HG03280 (cell line): Measurements from ENCODE around the gene PIK3CA.
"Not testable (repeated sequence)": the region's sequence is repeated elsewhere in the genome, so short reads cannot be mapped to it uniquely, and the experiment has no call there.

Experiments used
- ATAC-seq: cut with Tn5 transposase; IDR thresholded peaks from one replicate; pipeline ENCODE4 v1.9.1; 2021; ENCODE audit warnings: mild to moderate bottlenecking, moderate library complexity; ENCODE audit not compliant: unreplicated experiment

PIK3CA gene

DNA sequence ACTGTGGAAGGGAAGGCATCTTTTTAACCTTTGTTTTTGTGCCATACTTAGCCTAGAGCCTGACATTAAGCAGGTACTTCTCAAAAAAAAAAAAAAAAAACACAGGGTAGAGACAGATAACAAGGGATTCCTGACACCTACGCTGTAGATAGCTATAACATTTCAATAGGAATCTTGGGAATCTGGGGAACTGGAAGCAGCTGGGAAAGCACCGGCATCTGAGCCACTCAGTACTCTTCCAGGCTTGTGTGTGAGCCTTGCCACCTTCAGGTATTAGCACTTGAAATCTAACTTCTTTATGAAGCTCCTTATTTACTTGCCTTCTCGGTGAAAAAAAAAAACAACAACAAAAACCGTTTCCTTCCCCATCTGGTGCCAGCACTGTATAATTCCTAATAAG, 46.8 kb downstream of the PIK3CA start:
- no peak for ATAC-seq

DNA sequence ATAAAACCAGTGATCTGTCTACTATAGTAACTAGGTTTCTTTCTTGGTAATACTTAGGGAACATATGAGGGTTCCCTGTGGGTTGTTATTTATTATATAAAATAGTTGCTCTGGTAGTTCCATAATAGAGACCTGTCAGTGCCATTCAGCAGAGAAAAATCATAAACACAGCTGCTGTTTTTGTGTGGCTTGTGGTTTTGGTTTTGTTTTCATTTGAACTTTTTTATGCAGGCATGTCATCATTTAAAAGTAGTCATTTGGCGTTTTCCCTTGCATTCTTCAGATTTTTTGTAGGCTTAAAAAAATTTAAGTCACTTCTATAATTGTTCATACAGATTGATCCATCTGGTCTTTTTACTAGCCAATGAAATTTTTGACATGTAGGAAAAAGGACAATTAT, 47.9 kb downstream of the PIK3CA start:
- peak; percentile 95 for ATAC-seq

DNA sequence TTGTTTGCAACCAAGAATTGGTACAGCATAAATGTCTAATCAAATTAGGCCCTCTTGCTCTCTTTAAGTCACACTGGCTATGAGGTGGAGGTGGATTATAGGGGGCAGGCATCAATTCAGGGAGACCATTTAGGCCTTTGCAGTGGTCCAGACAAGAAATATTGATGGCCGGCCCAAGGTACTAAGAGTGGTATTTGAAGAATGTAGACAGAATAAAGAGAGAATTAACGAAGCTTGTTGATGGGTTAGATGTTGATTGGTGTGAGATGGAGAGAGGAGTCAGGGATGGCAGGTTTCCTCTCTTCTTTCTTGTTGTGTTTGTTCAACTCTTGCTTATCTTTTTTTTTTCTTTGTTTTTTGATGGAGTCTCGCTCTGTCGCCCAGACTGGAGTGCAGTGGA, 48.5 kb downstream of the PIK3CA start:
- no peak for ATAC-seq

DNA sequence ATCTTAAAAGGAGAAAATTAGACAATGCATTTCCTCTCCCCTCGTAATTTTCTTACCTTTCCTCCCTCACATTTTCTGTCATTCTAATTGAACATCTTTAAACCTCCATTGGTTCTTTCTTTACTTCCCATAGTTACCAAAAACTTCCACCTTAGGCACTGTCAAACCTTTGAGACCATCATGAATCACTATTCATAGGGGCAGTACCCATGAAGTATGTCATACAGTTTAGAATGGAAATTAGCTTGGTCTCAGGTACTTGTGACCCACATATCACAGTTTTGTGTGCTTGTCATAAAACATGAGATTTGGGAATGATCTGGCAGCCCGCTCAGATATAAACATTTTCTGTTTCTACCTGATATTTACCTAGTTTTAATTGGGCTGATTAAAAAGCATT, 52.6 kb downstream of the PIK3CA start:
- no peak for ATAC-seq

DNA sequence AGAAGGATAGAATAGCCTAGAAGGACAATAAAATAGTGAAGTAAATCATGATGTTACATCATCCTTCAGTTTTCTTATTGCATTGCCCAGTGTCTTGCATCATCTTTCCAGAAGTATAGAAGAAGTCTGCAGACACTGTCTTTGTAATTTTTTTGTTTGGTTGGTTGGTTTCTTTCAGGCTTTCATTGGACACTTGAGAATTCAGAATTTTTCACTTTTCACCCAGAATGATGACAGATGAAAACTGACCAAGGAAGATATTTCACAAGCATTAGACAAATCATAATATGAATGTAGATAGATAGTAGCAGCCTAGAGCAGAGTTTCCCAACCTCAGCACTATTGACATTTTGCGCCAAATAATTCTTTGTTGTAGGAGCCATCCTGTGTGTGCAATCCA, 67.4 kb downstream of the PIK3CA start:
- not testable (repeated sequence) for ATAC-seq

DNA sequence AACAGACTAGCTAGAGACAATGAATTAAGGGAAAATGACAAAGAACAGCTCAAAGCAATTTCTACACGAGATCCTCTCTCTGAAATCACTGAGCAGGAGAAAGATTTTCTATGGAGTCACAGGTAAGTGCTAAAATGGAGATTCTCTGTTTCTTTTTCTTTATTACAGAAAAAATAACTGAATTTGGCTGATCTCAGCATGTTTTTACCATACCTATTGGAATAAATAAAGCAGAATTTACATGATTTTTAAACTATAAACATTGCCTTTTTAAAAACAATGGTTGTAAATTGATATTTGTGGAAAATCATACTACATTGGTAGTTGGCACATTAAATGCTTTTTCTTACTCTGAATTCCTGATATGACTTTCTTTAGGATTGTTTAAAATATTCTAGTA, 70.1 kb downstream of the PIK3CA start:
- ATAC-seq, result not testable (repeated sequence)

DNA sequence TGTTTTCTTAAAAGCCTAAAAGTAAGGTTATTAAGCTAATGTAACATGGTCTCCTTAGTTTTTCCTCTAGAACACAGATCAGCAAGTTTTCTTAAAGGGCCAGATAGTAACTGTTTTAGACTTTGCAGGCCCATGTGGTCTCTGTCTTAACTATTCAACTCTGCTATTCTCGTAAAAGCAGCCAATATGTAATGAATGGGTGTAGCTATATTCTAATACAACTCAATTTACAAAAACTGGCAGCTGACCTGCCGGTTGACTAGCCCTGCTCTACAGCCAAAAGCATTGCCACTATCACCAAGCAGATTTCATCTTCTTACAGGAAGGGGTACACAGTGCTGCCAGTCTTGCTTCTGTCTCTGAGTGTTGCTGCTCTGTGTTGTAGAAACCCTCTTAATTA, 75.4 kb downstream of the PIK3CA start:
- no peak for ATAC-seq

DNA sequence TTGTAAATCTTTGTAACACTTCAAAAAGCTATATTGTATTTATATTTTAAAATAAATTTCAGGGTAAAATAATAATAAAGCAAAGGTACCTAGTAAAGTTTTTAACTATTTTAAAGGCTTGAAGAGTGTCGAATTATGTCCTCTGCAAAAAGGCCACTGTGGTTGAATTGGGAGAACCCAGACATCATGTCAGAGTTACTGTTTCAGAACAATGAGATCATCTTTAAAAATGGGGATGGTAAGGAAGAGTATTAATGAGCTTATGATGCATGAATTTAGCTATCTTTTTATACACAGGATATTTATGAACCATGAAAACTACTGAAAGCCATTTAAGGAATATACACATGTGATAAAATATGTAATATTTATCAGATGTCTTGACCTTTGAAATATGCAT, 76.4 kb downstream of the PIK3CA start:
- no peak for ATAC-seq

DNA sequence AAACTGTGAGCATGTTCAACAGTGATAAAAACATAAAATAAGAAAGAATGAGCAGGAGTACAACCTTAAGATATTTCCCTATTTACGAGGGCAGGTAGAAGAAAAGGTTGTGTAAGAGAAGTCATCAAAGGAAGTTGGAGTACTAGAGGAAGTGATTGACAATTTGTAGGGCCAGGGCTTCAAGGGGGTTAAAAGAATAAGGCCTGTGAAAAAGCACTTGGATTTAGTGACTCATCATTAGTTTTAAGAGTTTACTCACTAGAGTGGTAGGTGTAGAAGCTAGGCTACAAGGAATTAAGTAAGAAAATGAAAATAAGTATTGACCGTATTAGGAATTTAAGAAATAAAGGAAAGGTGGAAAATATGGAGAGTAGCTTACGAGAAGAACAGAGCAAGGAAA, 79.2 kb downstream of the PIK3CA start:
- no peak for ATAC-seq

DNA sequence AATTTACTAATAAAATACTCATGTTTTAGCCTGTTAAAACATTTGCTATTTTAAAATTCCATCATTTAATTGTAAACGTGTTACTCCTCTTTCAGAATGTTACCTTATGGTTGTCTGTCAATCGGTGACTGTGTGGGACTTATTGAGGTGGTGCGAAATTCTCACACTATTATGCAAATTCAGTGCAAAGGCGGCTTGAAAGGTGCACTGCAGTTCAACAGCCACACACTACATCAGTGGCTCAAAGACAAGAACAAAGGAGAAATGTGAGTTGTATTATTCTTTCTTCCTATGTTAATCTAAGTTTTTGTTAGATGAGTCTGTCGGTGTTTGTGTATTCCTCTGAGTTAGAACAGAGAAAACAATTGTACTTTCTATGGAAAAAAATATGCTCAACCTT, 81.0 kb downstream of the PIK3CA start:
- no peak for ATAC-seq

DNA sequence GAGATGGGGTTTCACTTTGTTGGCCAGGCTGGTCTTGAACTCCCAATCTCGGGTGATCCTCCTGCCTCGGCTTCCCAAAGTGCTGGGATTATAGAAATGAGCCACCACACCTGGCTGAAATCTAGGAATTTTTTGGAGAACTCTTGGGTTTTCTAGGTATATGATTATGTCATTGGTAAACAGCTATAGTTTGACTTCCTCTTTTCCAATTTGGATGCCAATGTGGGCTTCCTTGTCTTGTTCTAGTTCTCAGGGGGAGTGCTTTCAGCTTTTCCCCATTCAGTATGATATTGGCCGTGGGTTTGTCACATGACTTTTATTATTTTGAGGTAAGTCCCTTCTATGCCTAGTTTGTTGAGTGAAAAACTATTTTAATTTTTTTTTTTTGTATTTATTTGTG, 84.9 kb downstream of the PIK3CA start:
- ATAC-seq, result no peak

DNA sequence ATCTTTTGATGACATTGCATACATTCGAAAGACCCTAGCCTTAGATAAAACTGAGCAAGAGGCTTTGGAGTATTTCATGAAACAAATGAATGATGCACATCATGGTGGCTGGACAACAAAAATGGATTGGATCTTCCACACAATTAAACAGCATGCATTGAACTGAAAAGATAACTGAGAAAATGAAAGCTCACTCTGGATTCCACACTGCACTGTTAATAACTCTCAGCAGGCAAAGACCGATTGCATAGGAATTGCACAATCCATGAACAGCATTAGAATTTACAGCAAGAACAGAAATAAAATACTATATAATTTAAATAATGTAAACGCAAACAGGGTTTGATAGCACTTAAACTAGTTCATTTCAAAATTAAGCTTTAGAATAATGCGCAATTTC, 86.0 kb downstream of the PIK3CA start:
- no peak for ATAC-seq

DNA sequence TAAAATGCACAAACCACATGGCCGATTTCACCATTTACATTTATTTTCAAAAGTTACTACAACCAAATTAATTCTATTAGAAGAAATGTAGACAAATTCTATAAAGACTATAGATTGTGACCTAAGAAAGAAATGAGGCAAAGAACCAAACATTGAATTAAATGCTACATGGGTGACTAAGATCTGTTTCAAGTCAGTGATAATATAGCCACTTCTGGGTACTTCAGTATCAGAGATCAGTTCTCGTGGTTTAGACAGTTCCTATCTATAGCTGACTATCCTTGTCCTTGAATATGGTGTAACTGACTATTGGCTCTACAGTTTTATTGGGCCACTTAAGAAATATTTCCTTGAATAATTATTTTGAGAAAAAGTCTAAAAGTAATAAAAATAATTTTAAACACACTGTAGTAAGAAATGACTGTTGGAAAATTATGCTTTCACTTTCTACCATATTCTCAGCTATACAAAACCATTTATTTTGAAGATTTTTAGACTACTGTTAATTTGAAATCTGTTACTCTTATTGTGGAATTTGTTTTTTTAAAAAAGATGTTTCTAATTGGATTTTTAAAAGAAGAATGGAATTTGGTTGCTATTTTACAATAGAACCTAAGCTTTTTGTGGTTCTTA, 88.6 kb downstream of the PIK3CA start:
- ATAC-seq, result peak; percentile 68

DNA sequence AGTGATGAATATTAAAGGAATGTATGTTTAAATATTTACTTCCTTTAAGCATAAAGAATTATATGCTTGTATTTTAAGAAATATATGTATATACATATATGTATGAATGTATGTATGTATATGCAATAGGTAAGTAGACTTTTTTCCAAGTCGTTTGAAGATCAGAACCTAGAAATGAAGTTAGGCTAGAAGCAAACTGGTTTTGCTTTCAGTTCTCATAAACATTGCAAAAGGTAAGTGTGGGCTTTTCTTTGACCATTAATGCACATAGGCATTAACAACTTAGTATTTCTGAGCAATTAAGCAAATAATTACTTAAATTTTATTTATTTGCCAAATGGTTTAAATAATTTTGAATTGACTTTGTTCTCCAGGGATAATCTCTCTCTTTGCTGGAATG, 92.1 kb downstream of the PIK3CA start:
- ATAC-seq, result not testable (repeated sequence)

DNA sequence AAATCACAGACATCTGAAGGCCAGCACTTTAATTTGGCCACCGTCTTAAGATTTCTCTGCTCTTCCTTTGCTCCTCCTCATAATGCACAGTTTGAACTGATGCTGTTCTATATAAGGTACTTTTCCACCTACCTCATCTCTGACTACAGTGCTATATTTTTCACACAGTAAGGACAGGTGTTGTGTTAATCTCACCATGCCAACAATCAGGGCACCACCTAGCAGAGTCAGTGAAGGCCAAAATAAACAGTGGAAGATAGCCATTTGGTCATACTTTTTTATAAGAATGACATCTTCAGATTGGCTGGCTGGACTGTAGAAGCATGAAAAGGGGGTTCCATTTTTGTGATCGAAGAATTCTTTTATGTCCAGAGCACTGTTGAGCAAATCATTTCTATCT, 94.7 kb downstream of the PIK3CA start:
- ATAC-seq, result not testable (repeated sequence)

DNA sequence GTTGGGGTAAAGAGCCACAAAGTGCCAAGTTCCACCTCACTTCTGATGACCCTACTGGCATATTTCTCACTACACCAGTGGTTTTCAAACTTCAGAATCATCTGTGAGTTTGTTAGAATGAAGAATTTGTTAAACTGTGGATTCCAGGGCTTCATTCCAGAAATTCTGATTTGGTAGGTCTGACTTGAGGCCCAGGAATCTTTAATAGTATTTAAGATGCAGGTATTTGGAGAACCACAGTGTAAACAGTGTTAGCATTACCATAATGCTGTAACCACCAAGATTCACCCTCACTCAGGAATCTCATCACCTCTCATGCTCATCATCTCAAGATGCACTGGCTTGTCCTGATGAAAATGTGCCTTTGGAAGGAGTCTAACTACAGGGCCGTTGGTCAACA, 96.7 kb downstream of the PIK3CA start:
- no peak for ATAC-seq

DNA sequence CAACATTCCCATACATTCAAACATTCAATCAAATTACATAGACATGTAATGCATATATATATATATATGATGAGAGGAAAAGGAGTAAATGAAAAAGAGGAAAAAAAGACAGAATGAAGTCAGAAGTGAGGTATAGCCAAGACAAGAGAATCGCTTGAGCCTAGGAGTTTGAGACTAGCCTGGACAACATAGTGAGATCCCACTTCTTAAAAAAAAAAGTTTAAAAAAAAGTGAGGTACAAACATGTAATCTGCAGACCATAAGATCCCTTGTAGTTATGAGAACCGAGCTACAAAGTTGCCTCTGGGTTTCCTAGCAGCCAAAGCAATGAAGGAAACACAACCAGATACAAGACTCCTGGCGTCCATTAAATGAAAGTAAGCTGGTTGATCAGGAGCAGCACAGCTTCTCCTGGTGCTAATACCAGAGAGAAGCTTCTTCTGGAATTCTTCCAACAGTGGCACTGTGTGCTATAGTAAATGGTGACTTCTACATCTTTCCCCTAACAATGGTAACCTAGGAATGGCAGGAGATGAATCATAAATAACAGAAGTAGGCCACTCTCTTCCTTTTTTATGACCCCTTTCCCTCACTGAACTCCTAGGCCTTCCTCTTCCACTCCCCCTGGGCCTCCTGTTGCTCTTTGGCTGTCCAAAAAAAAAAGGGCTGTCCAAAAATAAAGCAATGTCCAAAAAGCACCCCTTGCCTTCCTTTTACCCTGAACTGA, 99.3 kb downstream of the PIK3CA start:
- no peak for ATAC-seq

DNA sequence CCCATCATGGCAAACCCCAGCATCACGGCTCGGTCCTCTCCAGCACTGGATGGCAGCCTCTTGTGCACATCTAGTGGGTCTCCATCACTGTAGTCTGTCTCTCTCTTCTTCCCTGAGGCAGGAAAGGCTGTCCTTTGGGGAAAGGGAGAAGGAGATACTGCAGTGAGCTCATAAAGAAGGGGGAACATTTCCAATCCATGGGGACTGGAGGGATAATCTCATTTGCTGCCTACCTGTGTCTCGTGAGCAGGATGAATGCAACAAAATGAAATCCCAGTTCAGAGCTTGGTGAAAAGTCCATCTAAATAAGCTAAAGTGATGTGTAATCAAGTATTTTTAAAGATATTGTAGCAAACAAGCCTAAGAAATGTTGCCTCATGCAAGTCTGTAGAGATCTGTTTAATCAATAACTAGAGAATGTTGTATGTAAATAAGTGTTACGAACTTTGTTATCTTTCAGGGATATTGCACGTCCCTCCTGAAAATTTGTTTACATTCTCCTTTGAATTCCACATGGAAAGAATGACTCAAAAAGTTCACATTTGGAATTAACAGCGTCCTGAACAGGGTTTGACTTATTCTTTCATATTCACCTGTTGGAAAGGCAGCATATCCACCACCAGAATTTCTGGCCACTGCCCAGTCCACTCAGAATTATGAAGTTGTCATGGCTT, 102.8 kb downstream of the PIK3CA start, which contains the start of gene KCNMB3:
Gene KCNMB3 (minus strand): TSS at position 312 of the 674 bp plus-strand sequence. CDS start 124 bp downstream, at position 188.
- ATAC-seq, result no peak

DNA sequence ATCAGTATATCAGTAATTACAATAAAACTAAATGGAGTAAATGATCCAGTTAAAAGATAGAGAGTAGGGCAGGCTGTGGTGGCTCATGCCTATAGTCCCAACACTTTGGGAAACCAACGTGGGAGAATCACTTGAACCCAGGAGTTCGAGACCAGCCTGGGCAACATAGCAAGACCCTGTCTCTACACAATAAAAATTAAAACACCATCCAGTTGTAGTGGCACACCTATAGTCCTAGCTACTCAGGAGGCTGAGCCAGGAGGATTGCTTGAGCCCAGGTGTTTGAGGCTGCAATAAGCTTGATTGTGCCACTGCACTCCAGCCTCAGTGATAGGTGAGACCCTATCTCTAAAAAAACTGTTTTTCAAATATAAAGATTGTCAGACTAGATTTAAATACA, 108.7 kb downstream of the PIK3CA start:
- no peak for ATAC-seq

DNA sequence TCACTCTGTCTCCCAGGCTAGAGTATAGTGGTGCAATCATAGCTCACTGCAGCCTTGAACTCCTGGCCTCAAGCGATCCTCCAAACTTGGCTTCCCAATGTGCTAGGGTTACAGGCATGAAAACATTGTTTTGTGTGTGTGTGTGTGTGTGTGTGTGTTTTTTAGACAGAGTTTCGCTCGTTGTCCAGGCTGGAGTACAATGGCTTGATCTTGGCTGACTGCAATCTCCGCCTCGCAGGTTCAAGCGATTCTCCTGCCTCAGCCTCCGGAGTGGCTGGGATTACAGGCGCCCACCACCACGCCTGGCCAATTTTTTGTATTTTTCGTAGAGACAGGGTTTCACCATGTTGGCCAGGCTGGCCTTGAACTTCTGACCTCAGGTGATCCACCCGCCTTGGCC, 109.6 kb downstream of the PIK3CA start:
- not testable (repeated sequence) for ATAC-seq

DNA sequence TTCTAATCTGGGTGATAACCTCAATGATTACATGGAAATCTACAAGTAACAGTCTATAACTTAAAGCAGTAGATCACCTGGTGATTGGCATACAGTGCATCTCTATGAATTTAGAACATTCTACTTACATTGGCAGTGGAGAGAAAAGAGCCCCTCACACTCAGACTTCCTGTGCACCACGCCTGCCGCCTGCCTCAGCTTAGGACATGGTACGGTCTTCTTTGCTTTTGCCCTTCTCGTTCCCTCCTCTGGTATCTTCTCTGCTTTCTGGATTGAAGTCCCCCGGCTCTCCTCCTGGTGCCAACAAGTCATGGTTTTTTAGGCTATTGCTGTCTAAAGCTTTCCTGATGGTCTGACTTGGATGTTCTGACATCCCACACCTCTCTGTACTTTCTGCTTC, 110.7 kb downstream of the PIK3CA start:
- no peak for ATAC-seq
